Endometrial microvascular endothelial cells (primary cell): ENCODE results near the gene PCDHGA10. TPM values are rescaled to one million over a fixed set of nuclear protein-coding genes. Genes with fewer than 3 reads are reported as not detected.
"Not testable (repeated sequence)": the region's sequence is repeated elsewhere in the genome, so short reads cannot be mapped to it uniquely, and the experiment has no call there.

ENCODE experiments used
- in situ Hi-C: cut with HindIII; loops from 2 replicates; pipeline ENCODE4 v1.10.0; 2017; ENCODE audit warnings: low sequenced_read_pairs, low pct_unique_long_range_greater_than_20kb; ENCODE audit errors: inconsistent ontology term
- total RNA-seq: library from RNA; depleted of rRNA; stranded (reverse); fragments of >200 nt; gene quantifications from one replicate; pipeline ENCODE4 v1.2.3, GENCODE V29; 2015; ENCODE audit errors: inconsistent ontology term

PCDHGA10 gene
- total RNA-seq, 1 donor from 2014 or later: 1.1 TPM

- in situ Hi-C loops: no loop called here
Observed at GRCh38 chr5:141389153-141390042, 23.4 kb upstream of the PCDHGA10 start.

DNA sequence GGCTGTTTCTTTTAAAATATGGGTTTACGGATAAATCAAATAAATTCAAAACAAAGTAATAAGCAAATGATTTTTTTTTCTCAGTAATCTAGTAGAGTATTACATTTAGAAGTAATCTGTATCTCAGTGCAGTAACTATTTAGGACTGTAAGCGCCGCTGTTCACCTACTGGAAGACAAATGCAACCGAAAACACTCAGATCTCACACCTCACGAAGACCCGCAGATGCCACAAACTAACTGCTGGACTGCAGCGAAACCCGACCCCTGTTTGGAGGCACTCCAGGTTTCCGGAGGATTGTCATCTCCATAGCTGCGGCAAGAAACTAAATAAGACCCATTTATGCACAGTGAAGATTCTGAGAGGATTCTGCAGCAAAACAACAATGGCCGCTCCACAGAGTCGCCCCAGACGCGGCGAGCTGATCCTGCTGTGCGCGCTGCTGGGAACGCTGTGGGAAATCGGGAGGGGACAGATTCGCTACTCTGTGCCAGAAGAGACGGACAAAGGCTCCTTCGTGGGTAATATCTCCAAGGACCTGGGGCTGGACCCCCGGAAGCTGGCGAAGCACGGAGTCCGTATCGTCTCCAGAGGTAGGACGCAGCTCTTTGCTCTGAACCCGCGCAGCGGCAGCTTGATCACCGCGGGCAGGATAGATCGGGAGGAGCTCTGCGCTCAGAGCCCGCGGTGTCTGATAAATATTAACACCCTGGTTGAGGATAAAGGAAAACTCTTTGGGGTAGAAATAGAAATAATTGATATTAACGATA, 20.2 kb upstream of the PCDHGA10 start, which contains the start of gene PCDHGA8:
PCDHGA8 (plus strand) TSS at position 205 of the 770 bp plus-strand sequence; CDS start at position 386, 181 bp downstream.
- in situ Hi-C loops: no loop called here

DNA sequence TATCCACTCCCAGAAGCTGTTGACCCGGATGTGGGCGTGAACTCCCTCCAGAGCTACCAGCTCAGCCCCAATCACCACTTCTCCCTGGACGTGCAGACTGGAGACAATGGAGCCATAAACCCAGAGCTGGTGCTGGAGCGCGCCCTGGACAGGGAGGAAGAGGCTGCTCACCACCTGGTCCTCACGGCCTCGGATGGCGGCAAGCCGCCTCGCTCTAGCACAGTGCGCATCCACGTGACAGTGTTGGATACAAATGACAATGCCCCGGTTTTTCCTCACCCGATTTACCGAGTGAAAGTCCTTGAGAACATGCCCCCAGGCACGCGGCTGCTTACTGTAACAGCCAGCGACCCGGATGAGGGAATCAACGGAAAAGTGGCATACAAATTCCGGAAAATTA, 19.5 kb upstream of the PCDHGA10 start:
- in situ Hi-C loops: no loop called here

DNA sequence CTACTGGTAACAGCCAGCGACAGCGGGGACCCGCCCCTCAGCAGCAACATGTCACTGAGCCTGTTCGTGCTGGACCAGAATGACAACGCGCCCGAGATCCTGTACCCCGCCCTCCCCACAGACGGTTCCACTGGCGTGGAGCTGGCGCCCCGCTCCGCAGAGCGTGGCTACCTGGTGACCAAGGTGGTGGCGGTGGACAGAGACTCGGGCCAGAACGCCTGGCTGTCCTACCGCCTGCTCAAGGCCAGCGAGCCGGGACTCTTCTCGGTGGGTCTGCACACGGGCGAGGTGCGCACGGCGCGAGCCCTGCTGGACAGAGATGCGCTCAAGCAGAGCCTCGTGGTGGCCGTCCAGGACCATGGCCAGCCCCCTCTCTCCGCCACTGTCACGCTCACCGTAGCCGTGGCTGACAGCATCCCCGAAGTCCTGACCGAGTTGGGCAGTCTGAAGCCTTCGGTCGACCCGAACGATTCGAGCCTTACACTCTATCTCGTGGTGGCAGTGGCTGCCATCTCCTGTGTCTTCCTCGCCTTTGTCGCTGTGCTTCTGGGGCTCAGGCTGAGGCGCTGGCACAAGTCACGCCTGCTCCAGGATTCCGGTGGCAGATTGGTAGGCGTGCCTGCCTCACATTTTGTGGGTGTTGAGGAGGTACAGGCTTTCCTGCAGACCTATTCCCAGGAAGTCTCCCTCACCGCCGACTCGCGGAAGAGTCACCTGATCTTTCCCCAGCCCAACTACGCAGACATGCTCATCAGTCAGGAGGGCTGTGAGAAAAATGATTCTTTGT, 18.2 kb upstream of the PCDHGA10 start:
- in situ Hi-C loops: not testable (repeated sequence)

DNA sequence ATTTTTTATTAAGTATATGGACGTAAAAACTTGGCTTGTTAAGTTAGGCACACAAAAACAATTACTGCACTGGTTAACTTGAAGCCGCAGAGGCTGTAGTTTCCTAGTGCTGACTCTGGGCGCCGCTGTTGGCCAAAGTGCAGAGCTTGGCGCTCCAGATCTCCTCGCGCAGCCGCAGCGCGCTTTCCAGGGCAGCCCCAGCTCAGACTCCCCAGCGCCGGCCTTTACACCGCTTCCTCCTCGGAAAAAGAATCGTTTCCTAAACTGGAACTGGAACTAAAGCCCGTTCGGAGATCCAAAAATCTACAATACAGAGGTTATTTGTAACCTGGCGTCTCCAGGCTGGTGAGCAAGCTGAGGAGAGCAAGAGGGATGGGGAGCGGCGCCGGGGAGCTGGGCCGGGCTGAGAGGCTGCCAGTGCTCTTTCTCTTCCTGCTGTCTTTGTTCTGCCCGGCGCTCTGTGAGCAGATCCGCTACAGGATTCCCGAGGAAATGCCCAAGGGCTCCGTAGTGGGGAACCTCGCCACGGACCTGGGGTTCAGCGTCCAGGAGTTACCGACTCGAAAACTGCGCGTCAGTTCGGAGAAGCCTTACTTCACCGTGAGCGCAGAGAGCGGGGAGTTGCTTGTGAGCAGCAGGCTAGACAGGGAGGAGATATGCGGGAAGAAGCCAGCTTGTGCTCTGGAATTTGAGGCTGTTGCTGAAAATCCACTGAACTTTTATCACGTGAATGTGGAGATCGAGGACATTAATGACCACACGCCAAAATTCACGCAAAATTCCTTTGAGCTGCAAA, 14.8 kb upstream of the PCDHGA10 start, which contains the start of gene PCDHGB5:
PCDHGB5 (plus strand) TSS at position 192 of the 796 bp plus-strand sequence; CDS start at position 373, 181 bp downstream.
- in situ Hi-C loops: not testable (repeated sequence)

- in situ Hi-C loops: no loop called here
Observed at GRCh38 chr5:141398608-141399007, 14.2 kb upstream of the PCDHGA10 start.

DNA sequence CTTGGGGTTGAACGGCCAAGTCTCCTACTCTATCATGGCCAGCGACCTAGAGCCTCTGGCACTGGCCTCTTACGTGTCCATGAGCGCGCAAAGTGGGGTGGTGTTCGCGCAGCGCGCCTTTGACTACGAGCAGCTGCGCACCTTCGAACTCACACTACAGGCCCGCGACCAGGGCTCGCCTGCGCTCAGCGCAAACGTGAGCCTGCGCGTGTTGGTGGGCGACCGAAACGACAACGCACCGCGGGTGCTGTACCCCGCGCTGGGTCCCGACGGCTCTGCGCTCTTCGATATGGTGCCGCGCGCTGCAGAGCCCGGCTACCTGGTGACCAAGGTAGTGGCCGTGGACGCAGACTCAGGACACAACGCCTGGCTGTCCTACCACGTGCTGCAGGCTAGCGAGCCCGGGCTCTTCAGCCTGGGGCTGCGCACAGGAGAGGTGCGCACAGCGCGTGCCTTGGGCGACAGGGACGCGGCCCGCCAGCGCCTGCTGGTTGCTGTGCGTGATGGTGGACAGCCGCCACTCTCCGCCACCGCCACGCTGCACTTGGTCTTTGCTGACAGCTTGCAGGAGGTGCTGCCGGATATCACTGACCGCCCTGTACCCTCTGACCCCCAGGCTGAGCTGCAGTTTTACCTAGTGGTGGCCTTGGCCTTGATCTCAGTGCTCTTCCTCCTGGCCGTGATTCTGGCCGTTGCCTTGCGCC, 13.1 kb upstream of the PCDHGA10 start:
- in situ Hi-C loops: no loop called here

- in situ Hi-C loops: no loop called here
Observed at GRCh38 chr5:141402553-141403243, 10.1 kb upstream of the PCDHGA10 start, which contains the start of gene PCDHGA9. Gene PCDHGA9 (plus strand): TSS chr5:141402778. CDS start chr5:141402953, 175 bp downstream.

GRCh38 chr5:141403387-141403786, 9.4 kb upstream of the PCDHGA10 start:
- in situ Hi-C loops: no loop called here

- in situ Hi-C loops: not testable (repeated sequence)
Observed at GRCh38 chr5:141407790-141408505, 4.8 kb upstream of the PCDHGA10 start, which contains the start of gene PCDHGB6. Gene PCDHGB6 (plus strand): TSS chr5:141408021. CDS start chr5:141408203, 182 bp downstream.

DNA sequence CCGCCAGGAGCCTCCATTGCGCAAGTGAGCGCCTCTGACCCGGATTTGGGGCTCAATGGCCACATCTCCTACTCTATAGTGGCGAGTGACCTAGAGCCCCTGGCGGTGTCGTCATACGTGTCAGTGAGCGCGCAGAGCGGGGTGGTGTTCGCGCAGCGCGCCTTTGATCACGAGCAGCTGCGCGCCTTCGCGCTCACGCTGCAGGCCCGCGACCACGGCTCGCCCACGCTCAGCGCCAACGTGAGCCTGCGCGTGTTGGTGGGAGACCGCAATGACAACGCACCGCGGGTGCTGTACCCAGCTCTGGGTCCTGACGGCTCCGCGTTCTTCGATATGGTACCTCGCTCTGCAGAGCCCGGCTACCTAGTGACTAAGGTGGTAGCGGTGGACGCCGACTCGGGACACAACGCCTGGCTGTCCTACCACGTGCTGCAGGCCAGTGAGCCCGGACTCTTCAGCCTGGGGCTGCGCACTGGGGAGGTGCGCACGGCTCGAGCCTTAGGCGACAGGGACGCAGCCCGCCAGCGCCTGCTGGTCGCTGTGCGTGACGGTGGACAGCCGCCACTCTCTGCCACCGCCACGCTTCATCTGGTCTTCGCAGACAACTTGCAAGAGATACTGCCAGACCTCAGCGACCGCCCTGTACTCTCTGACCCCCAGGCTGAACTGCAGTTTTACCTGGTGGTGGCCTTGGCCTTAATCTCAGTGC, 3.0 kb upstream of the PCDHGA10 start:
- in situ Hi-C loops: no loop called here

DNA sequence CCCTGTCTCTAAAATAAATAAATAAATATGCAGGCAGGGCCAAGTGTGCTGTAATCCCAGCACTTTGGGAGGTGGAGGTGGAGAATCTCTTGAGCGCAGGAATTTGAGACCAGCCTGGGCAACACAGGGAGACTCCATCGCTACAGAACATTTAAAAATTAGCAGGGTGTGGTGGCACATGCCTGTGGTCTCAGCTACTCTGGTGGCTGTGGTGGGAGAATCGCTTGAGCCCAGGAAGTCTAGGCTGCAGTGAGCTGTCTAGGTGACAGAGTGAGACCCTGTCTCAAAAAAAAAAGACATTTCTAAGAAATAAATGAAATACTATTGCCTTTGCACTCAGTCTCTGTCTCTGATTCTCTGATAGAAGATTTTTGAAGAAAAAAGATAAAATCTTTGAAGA, 1.2 kb upstream of the PCDHGA10 start:
- in situ Hi-C loops: no loop called here

DNA sequence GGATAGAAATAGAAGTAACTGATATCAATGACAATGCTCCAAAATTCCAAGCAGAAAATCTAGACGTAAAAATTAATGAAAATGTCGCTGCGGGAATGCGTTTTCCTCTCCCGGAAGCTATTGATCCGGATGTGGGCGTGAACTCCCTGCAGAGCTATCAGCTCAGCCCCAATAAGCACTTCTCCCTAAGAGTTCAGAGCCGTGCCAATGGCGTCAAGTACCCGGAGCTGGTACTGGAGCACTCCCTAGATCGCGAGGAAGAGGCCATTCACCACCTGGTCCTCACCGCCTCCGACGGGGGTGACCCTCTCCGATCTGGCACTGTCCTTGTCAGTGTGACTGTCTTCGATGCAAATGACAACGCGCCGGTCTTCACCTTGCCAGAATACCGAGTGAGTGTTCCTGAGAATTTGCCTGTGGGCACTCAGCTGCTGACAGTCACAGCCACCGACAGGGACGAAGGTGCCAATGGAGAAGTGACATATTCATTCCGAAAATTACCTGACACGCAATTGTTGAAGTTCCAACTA, 818 bp downstream of the PCDHGA10 start:
- in situ Hi-C loops: no loop called here

GRCh38 chr5:141414548-141415274, 1.9 kb downstream of the PCDHGA10 start:
- in situ Hi-C loops: not testable (repeated sequence)

DNA sequence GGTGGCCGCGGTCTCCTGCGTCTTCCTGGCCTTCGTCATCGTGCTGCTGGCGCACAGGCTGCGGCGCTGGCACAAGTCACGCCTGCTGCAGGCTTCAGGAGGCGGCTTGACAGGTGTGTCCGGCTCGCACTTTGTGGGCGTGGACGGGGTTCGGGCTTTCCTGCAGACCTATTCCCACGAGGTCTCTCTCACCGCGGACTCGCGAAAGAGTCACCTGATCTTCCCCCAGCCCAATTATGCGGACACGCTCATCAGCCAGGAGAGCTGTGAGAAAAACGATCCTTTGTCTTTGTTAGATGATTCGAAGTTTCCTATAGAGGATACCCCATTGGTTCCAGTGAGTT, 2.5 kb downstream of the PCDHGA10 start:
- in situ Hi-C loops: not testable (repeated sequence)
